GM13977 (cell line): ENCODE measurements around the gene KLF15.

Source experiments
- DNase-seq: peaks from one replicate; pipeline ENCODE4 v3.0.0; 2012; ENCODE audit warnings: low spot score
- CTCF ChIP-seq: IDR thresholded peaks from 2 replicates; pipeline ENCODE4 v1.5.1; 2012; ENCODE audit warnings: mild to moderate bottlenecking, control low read depth; ENCODE audit not compliant: insufficient read depth; ENCODE audit errors: extremely low read depth, missing control alignments
- in situ Hi-C: fragments of 300-500 bp; cut with MboI; formaldehyde crosslinking; loops from one replicate; pipeline ENCODE4 v1.12.0; 2022; ENCODE audit warnings: low sequenced_read_pairs, low pct_unique_long_range_greater_than_20kb, mixed read lengths, inconsistent platforms; ENCODE audit not compliant: unreplicated experiment

The KLF15 gene

GRCh38 chr3:126394179-126394976 lies 37.2 kb upstream of the KLF15 start, which contains the start of gene CFAP100:
CFAP100 (plus strand) TSS chr3:126394909; CDS start chr3:126396001, 1,092 bp downstream.
- in situ Hi-C loops: no loop called here
- no peak for DNase-seq
- TF ChIP-seq CTCF: no peak

GRCh38 chr3:126393563-126393962 lies 36.4 kb upstream of the KLF15 start:
- in situ Hi-C loops: no loop called here
- TF ChIP-seq CTCF: no peak
- no peak for DNase-seq

GRCh38 chr3:126392246-126392645 lies 35.0 kb upstream of the KLF15 start:
- in situ Hi-C loops: no loop called here
- no peak for TF ChIP-seq CTCF
- DNase-seq: no peak

GRCh38 chr3:126391631-126392030 lies 34.4 kb upstream of the KLF15 start:
- no peak for TF ChIP-seq CTCF
- in situ Hi-C loops: no loop called here
- no peak for DNase-seq

GRCh38 chr3:126390751-126391150 lies 33.5 kb upstream of the KLF15 start:
- no peak for TF ChIP-seq CTCF
- in situ Hi-C loops: no loop called here
- DNase-seq: no peak

GRCh38 chr3:126390201-126390600 lies 33.0 kb upstream of the KLF15 start:
- no peak for TF ChIP-seq CTCF
- no peak for DNase-seq
- in situ Hi-C loops: no loop called here
